ENCODE data around the gene CHMP2A.
"Not testable (repeated sequence)": the region's sequence is repeated elsewhere in the genome, so short reads cannot be mapped to it uniquely, and the experiment has no call there.

The CHMP2A gene

GRCh38 chr19:58553799-58554493 lies 959 bp downstream of the CHMP2A start:
- DNase-seq: no peak

DNA sequence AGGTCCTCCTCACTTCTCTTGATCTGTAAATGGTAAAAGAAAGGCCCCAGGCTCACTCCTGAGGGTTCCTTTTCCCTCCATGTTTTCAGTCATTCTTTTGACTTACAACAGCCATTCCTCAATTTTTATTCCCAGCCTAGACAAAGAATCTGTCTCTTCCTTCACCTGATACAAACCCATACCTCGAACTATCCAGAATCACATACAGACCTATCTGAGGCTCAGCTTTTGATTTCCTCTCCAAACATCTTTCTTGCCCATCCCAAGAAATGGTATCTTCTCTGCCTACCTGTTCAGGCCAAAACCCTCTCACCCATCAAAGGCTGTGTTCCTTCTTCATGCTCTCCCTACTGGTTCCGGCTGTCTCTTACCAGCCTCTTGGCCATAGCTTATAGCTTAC lies 2.2 kb downstream of the CHMP2A start:
- DNase-seq: no peak

DNA sequence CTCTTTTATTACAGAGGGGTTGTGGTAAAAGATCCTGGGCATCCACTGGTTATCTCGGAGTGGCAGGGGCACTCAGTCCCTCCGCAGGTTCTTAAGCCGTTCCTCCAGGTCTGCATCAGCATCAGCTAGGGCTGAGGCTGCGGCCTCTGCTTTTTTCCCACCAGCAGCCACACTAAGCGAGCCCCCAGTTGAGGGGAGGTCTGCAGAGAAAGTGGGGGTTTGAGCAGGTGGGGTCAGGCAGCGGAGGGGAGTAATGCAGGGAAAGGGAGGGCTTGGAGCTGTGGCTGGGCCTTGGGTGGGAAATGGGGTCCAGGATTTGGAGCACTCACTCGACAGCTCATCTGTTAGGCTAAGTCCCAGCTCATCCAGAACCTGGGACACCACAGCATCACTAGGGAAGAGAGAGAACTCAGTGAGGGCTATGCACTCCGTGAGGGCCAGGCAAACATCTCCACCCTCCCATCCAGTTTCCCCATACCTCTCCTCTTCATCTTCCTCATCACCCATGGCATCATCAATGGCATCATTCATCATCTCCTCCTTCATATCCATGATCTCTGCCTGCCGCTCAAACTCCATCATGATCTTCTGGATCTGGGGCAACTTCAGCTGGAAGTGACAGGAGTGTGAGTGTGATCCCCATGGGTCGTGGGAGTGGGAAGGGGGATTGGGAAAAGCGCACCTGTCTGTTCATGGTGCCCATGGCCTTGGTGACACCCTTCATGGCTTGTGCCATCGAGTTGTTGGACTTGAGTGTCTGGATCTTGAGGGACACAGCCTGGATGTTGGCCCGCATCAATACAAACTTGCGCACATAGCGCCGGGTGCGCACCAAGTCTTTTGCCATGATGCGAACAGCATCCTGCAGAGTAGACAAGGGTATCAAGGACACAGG lies 3.1 kb downstream of the CHMP2A start:
- DNase-seq: no peak

GRCh38 chr19:58551123-58551497 lies 3.8 kb downstream of the CHMP2A start:
- DNase-seq: no peak

- DNase-seq: no peak
These were observed 4.4 kb downstream of the CHMP2A start for GRCh38 chr19:58550362-58551122.

DNA sequence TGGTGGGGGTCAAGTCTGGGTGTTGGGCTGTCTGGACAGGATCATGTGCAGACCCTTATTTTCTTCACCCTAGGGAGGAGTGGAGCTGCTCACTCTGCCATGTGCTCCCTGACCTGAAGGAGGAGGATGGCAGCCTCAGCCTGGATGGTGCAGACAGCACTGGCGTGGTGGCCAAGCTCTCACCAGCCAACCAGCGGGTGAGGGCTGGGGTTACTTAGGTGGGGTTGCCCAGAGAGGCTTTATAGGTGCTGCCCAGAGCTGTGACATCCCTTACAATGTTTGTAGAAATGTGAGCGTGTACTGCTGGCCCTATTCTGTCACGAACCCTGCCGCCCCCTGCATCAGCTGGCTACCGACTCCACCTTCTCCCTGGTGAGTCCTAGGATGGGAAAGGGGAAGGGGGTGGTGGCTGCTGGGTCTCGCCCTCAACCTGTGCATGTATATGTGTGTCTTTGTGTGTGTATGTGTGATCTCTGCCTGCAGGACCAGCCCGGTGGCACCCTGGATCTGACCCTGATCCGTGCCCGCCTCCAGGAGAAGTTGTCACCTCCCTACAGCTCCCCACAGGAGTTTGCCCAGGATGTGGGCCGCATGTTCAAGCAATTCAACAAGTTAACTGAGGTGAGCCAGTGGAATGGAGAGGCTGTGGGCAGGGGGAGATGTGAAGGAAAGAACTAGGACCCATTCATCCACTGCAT lies 5.1 kb downstream of the CHMP2A start:
- DNase-seq: no peak

GRCh38 chr19:58548859-58549663 lies 5.8 kb downstream of the CHMP2A start:
- no peak for DNase-seq

GRCh38 chr19:58547323-58548312 lies 7.3 kb downstream of the CHMP2A start:
- DNase-seq: no peak

DNA sequence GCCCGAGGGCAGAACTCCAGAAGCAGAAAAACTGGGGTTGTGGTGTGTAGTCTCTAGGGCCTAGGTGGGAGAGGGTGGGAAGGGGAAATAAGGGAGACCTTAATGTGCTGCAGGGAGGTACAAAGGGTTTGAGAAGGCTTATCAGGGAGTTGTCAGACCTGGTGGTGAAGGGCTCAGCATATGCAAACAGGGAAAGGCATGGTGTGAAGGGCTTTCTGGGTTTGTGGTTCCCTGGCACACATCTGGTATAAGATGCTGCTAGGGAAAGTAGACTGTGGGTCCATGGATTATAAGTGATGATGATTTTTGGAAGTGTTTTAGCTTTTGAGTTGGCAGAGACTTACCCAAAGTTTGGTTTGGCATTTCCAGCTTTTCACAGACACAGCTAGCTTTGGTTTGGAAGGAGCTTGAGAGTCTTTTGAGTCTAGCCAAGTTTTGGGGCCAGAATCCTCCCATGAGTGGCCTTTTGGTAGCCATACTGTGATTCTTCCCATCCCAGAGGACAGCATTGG lies 8.8 kb downstream of the CHMP2A start:
- no peak for DNase-seq

DNA sequence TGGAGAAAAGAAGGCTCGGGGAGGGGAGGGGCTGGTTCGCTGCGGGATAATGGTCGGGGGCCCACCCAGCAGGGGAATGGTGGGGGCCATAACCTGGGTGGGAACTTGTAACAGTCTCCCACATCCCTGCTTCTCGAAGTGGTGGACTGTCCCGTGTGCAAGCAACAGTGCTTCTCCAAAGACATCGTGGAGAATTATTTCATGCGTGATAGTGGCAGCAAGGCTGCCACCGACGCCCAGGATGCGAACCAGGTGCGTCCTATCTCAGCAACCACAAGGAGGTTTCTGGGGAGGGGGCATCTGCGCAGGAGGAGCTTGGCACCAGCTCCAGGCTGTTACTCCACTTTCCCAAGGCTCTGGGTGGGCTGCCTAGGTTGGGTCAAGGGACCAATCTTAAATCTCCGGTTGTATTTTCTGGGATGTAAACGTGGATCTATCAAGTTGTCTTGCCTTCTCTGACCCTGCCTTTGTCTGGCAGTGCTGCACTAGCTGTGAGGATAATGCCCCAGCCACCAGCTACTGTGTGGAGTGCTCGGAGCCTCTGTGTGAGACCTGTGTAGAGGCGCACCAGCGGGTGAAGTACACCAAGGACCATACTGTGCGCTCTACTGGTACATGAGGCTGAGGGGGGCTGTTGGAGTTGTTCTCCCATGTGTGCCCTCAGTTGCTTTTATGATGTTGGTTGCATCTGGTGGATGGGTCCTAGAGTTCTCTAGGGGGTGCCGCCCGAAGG lies 9.5 kb downstream of the CHMP2A start:
- no peak for DNase-seq

DNA sequence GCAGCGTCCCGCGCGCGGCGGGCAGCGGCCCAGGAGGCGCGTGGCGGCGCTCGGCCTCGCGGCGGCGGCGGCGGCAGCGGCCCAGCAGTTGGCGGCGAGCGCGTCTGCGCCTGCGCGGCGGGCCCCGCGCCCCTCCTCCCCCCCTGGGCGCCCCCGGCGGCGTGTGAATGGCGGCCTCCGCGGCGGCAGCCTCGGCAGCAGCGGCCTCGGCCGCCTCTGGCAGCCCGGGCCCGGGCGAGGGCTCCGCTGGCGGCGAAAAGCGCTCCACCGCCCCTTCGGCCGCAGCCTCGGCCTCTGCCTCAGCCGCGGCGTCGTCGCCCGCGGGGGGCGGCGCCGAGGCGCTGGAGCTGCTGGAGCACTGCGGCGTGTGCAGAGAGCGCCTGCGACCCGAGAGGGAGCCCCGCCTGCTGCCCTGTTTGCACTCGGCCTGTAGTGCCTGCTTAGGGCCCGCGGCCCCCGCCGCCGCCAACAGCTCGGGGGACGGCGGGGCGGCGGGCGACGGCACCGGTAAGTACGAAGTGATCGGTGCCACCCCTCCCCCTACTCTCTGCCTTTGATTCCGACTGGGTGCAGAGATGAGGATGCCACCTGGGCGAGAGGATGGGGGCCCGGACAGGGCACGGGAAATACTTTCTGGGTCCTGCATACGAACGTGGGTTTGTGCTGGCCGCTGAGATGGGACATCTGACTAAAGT lies 10.2 kb downstream of the CHMP2A start:
- DNase-seq: no peak

- DNase-seq: no peak
These were observed 10.9 kb downstream of the CHMP2A start, which contains the start of gene TRIM28 for GRCh38 chr19:58543826-58544590. TRIM28 (plus strand) TSS chr19:58544064; CDS start chr19:58544758, 694 bp downstream.

- DNase-seq: not testable (repeated sequence)
These were observed 12.1 kb downstream of the CHMP2A start for GRCh38 chr19:58542641-58543372.

DNA sequence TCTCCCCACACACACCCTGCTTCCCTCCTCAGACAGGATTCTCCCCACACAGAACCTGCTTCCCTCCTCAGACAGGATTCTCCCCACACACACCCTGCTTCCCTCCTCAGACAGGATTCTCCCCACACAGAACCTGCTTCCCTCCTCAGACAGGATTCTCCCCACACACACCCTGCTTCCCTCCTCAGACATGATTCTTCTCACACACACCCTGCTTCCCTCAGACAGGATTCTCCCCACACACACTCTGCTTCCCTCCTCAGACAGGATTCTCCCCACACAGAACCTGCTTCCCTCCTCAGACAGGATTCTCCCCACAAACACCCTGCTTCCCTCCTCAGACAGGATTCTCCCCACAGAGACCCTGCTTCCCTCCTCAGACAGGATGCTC lies 15.7 kb downstream of the CHMP2A start:
- DNase-seq: not testable (repeated sequence)

DNA sequence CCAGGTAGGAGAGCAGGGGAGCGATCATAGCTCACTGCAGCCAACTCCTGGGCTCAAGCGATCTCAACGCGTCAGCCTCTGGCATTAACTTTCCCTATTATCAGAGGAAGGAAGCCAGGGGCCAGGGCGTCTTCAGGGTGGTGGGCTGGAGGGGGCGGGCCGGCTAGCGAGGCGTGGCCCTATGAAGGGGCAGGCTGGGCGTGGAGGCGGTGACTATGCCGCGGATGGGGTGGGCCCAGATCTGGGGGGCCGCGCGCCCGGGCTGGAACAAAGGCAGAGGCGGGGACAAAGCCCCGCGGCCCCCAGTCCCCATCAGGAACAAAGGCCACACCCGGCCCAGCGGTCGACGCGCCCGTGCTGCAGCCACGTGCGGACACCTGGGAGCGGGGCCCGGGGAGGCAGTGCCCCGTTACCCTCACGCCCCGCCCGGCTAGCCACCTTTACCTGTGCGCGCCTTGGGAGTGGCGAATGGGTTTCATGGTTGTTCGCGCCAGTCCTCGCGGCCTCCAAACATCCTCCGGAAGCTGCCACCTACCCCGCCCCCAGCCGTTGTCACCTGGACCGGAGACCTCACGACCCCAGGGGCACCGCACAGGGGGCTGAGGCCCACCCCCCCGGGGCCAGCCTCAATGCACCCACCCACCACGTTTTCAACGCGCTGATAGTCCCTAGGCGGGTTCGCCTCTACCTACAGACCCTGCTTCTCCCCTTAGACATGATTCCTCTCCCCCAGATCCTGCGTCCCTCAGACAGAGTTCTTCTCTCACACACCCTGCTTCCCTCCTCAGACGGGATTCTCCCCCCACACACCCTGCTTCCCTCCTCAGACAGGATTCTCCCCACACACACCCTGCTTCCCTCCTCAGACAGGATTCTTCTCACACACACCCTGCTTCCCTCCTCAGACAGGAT lies 16.4 kb downstream of the CHMP2A start:
- no peak for DNase-seq
